GM12878 (cell line): ENCODE measurements around the gene S100A4. TPM values are rescaled to one million over a fixed set of nuclear protein-coding genes. Genes with fewer than 3 reads are reported as not detected.

Source experiments
- BCL11A ChIP-seq: IDR thresholded peaks from 2 replicates; pipeline ENCODE4 v1.6.1; 2011; ENCODE audit warnings: low read depth, low read length
- BMI1 ChIP-seq: fragments of 450-650 bp; IDR thresholded peaks from 2 replicates; pipeline ENCODE4 v1.6.1; 2016; ENCODE audit warnings: mild to moderate bottlenecking, moderate library complexity, borderline replicate concordance
- CBFB ChIP-seq: IDR thresholded peaks from 2 replicates; pipeline ENCODE4 v1.6.1; 2016; ENCODE audit warnings: antibody characterized with exemption, low read depth
- CEBPB ChIP-seq, 2 experiments: fragments of 150-350 bp in 1 of 2; IDR thresholded peaks; 2 replicates each; pipeline ENCODE4 v1.6.1; 2012 to 2014; ENCODE audit warnings: low read depth in 2 of 2, low read length in 2 of 2, borderline replicate concordance in 1 of 2, inconsistent platforms in 1 of 2
- DPF2 ChIP-seq: fragments of 450-650 bp; IDR thresholded peaks from 2 replicates; pipeline ENCODE4 v1.6.1; 2017; ENCODE audit warnings: mild to moderate bottlenecking
- EZH2 ChIP-seq: IDR thresholded peaks from 2 replicates; pipeline ENCODE4 v1.6.1; 2012; ENCODE audit warnings: low read depth, mild to moderate bottlenecking, control low read depth, inconsistent platforms, low read length, borderline replicate concordance; ENCODE audit not compliant: control insufficient read depth
- IKZF2 ChIP-seq, 2 experiments: fragments of 450-650 bp; IDR thresholded peaks; 2 replicates each; pipeline ENCODE4 v1.6.1; 2017; ENCODE audit warnings: mild to moderate bottlenecking in 2 of 2, moderate library complexity in 2 of 2
- KDM1A ChIP-seq: fragments of 200-600 bp; sonication (generic); IDR thresholded peaks from 2 replicates; pipeline ENCODE4 v1.6.1; 2016; ENCODE audit warnings: borderline replicate concordance
- MXI1 ChIP-seq: fragments of 150-350 bp; IDR thresholded peaks from 2 replicates; pipeline ENCODE4 v1.6.1; 2011; ENCODE audit warnings: low read depth, mild to moderate bottlenecking, inconsistent platforms, low read length, improper control_type of control experiment
- NFXL1 ChIP-seq: fragments of 450-650 bp; IDR thresholded peaks from 2 replicates; pipeline ENCODE4 v1.6.1; 2017; ENCODE audit warnings: antibody characterized with exemption, mild to moderate bottlenecking, borderline replicate concordance
- NFYA ChIP-seq: IDR thresholded peaks from 2 replicates; pipeline ENCODE4 v1.6.1; 2011; ENCODE audit warnings: low read depth, mild to moderate bottlenecking, low read length, improper control_type of control experiment, borderline replicate concordance
- POLR2A ChIP-seq: IDR thresholded peaks from 2 replicates; pipeline ENCODE4 v1.6.1; 2011; ENCODE audit warnings: low read depth, mild to moderate bottlenecking, low read length
- RBBP5 ChIP-seq: fragments of 200-600 bp; sonication (generic); conservative IDR thresholded peaks from 2 replicates; pipeline ENCODE4 v1.6.1; 2016
- RELA ChIP-seq: fragments of 450-650 bp; IDR thresholded peaks from 2 replicates; pipeline ENCODE4 v1.8.0; 2014; ENCODE audit warnings: borderline replicate concordance; ENCODE audit not compliant: partially characterized antibody
- RFX5 ChIP-seq: IDR thresholded peaks from 2 replicates; pipeline ENCODE4 v1.6.1; 2011; ENCODE audit warnings: low read depth, low read length, improper control_type of control experiment
- STAT1 ChIP-seq: fragments of 450-650 bp; conservative IDR thresholded peaks from 2 replicates; pipeline ENCODE4 v1.6.1; 2014; ENCODE audit warnings: antibody characterized with exemption, mild to moderate bottlenecking
- STAT3 ChIP-seq: IDR thresholded peaks from 2 replicates; pipeline ENCODE4 v1.6.1; 2011; ENCODE audit warnings: low read depth, low read length, improper control_type of control experiment
- TARDBP ChIP-seq: IDR thresholded peaks from 2 replicates; pipeline ENCODE4 v1.6.1; 2016; ENCODE audit warnings: borderline replicate concordance
- TBL1XR1 ChIP-seq: IDR thresholded peaks from 2 replicates; pipeline ENCODE4 v1.6.1; 2012; ENCODE audit warnings: low read depth, low read length, improper control_type of control experiment
- WRNIP1 ChIP-seq: IDR thresholded peaks from 2 replicates; pipeline ENCODE4 v1.6.1; 2011; ENCODE audit warnings: low read depth, low read length, improper control_type of control experiment, borderline replicate concordance
- ZNF217 ChIP-seq: fragments of 450-650 bp; IDR thresholded peaks from 2 replicates; pipeline ENCODE4 v1.6.1; 2017; ENCODE audit warnings: antibody characterized with exemption, mild to moderate bottlenecking
- ZNF24 ChIP-seq: fragments of 450-650 bp; IDR thresholded peaks from 2 replicates; pipeline ENCODE4 v1.6.1; 2017; ENCODE audit warnings: antibody characterized with exemption, mild to moderate bottlenecking
- polyA plus RNA-seq, 11 experiments: library from polyadenylated mRNA; depleted of rRNA in 4 of 11; unstranded in 6 of 11; stranded (reverse) in 5 of 11; fragments of >200 nt; fragmentation: Nextera tagmentation in 4 of 11; fragmentation: Illumina TruSeq in 1 of 11; extraction: Ambion mirVana in 4 of 11; extraction: Trizol in 1 of 11; gene quantifications; 1 replicate in 1 of 11; 2 replicates in 10 of 11; pipeline versions ENCODE4 v1.2.1 to v1.2.3, GENCODE V29; 2011 to 2016; ENCODE audit warnings: inconsistent platforms in 2 of 11, missing spikeins in 2 of 11, low read depth in 1 of 11
- total RNA-seq, 4 experiments: library from RNA; depleted of rRNA in 3 of 4; stranded (reverse); fragments of >200 nt in 3 of 4; fragmentation: Illumina TruSeq in 1 of 4; extraction: Trizol in 1 of 4; gene quantifications; 2 replicates each; pipeline versions ENCODE4 v1.2.1 to v1.2.3, GENCODE V29; 2013 to 2021
- TF ChIP-seq, protein P1 (sequence below): fragments of 450-650 bp; IDR thresholded peaks from 2 replicates; pipeline ENCODE4 v1.6.1; 2017; ENCODE audit warnings: mild to moderate bottlenecking, moderate library complexity
- TF ChIP-seq, protein P2 (sequence below): fragments of 450-650 bp; IDR thresholded peaks from 2 replicates; pipeline ENCODE4 v1.6.1; 2017; ENCODE audit warnings: antibody characterized with exemption, mild to moderate bottlenecking, moderate library complexity

S100A4 gene
- total and polyA plus RNA-seq, 10 of the 15 experiments (the other 5 are each of a cell fraction or from before 2014, with no cell fraction given): 4.3 to 104 (median 27.3) TPM

DNA sequence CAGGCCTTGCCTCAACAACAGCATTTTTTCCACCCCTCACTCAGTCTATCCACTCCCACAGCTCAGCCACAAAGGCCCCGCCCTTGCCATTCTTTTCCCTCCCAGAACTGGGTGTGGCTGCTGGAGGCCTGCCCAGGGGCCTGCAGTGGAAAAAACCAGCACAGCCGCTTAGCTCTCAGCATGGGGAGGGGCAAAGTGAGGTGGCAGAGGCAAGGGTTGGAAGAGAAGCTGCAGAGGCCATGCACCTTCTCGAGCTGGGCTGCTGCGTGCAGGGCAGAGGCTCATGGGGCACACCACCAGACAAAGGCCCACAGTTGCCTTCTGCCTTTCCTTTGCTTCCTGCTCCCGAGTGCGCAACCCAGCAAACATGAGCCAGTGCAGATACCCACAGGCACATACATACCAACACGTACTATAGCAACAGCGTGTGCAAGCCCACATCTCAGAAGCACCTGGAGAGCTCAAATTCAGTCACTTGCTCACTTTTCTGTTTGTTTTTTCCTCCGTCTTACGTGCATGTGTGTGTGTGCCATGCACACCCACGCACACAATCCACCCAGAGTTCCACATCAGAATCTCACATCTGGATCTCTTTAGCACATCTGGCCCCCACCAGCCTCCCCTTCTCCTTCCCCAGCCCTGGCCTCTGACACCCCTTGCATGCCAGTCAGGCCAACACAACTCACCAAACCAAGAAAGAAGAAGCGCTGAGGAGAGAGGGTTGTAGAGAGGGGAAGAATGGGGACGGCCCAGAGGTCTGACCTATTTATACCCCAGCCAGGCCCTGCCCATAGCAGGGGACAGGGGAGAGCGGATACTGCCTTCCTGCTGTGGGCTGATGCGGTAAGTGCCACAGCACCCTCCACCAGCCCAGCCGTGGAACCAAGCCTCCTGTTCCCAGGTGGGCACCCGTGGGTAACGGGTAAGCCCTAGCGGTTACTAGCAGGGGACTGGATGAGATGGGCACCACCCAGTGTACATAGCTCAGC is at the start of gene S100A4 (continued):
- TF ChIP-seq, protein P1, sequence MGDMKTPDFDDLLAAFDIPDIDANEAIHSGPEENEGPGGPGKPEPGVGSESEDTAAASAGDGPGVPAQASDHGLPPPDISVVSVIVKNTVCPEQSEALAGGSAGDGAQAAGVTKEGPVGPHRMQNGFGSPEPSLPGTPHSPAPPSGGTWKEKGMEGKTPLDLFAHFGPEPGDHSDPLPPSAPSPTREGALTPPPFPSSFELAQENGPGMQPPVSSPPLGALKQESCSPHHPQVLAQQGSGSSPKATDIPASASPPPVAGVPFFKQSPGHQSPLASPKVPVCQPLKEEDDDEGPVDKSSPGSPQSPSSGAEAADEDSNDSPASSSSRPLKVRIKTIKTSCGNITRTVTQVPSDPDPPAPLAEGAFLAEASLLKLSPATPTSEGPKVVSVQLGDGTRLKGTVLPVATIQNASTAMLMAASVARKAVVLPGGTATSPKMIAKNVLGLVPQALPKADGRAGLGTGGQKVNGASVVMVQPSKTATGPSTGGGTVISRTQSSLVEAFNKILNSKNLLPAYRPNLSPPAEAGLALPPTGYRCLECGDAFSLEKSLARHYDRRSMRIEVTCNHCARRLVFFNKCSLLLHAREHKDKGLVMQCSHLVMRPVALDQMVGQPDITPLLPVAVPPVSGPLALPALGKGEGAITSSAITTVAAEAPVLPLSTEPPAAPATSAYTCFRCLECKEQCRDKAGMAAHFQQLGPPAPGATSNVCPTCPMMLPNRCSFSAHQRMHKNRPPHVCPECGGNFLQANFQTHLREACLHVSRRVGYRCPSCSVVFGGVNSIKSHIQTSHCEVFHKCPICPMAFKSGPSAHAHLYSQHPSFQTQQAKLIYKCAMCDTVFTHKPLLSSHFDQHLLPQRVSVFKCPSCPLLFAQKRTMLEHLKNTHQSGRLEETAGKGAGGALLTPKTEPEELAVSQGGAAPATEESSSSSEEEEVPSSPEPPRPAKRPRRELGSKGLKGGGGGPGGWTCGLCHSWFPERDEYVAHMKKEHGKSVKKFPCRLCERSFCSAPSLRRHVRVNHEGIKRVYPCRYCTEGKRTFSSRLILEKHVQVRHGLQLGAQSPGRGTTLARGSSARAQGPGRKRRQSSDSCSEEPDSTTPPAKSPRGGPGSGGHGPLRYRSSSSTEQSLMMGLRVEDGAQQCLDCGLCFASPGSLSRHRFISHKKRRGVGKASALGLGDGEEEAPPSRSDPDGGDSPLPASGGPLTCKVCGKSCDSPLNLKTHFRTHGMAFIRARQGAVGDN: no peak
- TF ChIP-seq RELA (no peak), EZH2 (no peak), POLR2A (peak; percentile 58; the same call in 1 of the 2 replicates), BMI1 (no peak), ZNF24 (no peak), CEBPB (IDR thresholded peaks at IDR 0.05; ENCODE audit: borderline replicate concordance in 1 of 2, low read depth in 2 of 2, low read length in 2 of 2) (no peak), STAT1 (no peak), STAT3 (no peak), CBFB (no peak), RFX5 (no peak), RBBP5 (no peak), TBL1XR1 (no peak), BCL11A (no peak), KDM1A (no peak), NFYA (no peak), ZNF217 (no peak), IKZF2 (IDR thresholded peaks at IDR 0.05) (0 out of 4 replicates have a peak, but pooled peaks have one; percentile 13), WRNIP1 (no peak), MXI1 (no peak), DPF2 (no peak), NFXL1 (no peak), TARDBP (no peak)
- TF ChIP-seq, protein P2, sequence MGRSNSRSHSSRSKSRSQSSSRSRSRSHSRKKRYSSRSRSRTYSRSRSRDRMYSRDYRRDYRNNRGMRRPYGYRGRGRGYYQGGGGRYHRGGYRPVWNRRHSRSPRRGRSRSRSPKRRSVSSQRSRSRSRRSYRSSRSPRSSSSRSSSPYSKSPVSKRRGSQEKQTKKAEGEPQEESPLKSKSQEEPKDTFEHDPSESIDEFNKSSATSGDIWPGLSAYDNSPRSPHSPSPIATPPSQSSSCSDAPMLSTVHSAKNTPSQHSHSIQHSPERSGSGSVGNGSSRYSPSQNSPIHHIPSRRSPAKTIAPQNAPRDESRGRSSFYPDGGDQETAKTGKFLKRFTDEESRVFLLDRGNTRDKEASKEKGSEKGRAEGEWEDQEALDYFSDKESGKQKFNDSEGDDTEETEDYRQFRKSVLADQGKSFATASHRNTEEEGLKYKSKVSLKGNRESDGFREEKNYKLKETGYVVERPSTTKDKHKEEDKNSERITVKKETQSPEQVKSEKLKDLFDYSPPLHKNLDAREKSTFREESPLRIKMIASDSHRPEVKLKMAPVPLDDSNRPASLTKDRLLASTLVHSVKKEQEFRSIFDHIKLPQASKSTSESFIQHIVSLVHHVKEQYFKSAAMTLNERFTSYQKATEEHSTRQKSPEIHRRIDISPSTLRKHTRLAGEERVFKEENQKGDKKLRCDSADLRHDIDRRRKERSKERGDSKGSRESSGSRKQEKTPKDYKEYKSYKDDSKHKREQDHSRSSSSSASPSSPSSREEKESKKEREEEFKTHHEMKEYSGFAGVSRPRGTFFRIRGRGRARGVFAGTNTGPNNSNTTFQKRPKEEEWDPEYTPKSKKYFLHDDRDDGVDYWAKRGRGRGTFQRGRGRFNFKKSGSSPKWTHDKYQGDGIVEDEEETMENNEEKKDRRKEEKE: peak; percentile 66; the same call in 1 of the 2 replicates
